Esophagus muscularis mucosa (tissue), 4 donors: Measurements from ENCODE around the gene TBX18.
A peak's percentile ranks its signal among the peaks of the same experiment; 100 is the strongest.

Experiments
- EP300 ChIP-seq: sonication (generic); formaldehyde crosslinking; IDR thresholded peaks from one replicate; pipeline ENCODE4 v1.6.1; 2017; ENCODE audit warnings: antibody characterized with exemption
- POLR2A ChIP-seq: fragments of 450-650 bp; IDR thresholded peaks from one replicate; pipeline ENCODE4 v1.6.1; 2017; ENCODE audit warnings: antibody characterized with exemption, moderate library complexity, mild to moderate bottlenecking, low read depth
- POLR2AphosphoS5 ChIP-seq, 2 donors: sonication (generic); formaldehyde crosslinking; IDR thresholded peaks; one replicate each; pipeline ENCODE4 v1.6.1; 2017; ENCODE audit warnings: antibody characterized with exemption in 2 of 2
- TF ChIP-seq, protein P1 (sequence below), 3 experiments: fragments of 200-600 bp in 2 of 3; fragments of 450-650 bp in 1 of 3; sonication (generic) in 2 of 3; IDR thresholded peaks; one replicate each; pipeline ENCODE4 v1.5.1; 2017 to 2019; ENCODE audit warnings: antibody characterized with exemption in 3 of 3, mild to moderate bottlenecking in 2 of 3, moderate library complexity in 1 of 3

DNA sequence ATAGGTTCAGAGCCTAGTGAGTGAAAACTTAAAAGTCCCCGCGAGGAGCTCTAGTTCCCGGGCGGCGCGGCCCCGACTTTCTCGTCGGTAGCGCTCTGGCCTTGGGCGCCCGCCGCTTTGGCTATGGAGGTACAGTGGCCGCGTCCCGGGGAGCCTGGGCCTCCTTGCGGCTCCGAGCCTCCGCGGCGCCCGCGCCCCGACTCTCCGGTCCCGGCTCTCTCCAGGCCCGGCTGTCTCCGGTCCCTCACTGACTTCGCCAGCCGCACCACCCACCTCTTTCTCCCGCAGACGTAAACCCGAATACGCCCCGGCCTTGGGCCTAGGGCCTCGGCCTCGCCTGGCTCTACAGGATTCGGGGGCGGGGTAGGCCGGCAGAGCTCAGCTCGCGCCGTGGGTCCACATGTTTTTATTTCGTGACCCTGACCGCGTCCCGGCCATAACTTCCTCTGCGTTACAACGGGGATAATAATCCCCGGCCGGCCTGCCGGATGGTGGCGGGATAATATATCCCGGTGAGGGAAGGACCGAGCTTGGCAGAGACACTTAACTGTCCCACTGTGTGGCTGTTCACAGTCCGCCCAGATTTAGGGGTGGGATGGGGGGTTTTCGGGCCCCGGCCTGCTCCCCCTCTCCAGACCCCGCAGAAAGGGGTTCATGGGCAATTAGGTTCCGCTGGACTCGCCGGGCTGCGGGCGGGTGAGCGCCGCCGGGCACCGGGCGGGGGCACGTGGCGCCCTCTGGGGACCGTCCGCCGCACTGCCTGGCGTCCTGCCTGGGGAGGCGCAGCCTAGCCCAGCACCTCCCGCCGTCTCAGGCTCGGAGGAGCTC is 10.0 kb upstream of the TBX18 start:
- TF ChIP-seq, protein P1, sequence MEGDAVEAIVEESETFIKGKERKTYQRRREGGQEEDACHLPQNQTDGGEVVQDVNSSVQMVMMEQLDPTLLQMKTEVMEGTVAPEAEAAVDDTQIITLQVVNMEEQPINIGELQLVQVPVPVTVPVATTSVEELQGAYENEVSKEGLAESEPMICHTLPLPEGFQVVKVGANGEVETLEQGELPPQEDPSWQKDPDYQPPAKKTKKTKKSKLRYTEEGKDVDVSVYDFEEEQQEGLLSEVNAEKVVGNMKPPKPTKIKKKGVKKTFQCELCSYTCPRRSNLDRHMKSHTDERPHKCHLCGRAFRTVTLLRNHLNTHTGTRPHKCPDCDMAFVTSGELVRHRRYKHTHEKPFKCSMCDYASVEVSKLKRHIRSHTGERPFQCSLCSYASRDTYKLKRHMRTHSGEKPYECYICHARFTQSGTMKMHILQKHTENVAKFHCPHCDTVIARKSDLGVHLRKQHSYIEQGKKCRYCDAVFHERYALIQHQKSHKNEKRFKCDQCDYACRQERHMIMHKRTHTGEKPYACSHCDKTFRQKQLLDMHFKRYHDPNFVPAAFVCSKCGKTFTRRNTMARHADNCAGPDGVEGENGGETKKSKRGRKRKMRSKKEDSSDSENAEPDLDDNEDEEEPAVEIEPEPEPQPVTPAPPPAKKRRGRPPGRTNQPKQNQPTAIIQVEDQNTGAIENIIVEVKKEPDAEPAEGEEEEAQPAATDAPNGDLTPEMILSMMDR (IDR thresholded peaks at IDR 0.05) = peak; percentile 66 to 79 (median 71)
- TF ChIP-seq POLR2AphosphoS5 (IDR thresholded peaks at IDR 0.05) (peak in 1 of 2 donors; percentile 21), POLR2A (no peak), EP300 (no peak)
